Osteocyte (in vitro differentiated cells): ENCODE data around the gene SLC2A8. TPM values are rescaled to one million over a fixed set of nuclear protein-coding genes. Genes with fewer than 3 reads are reported as not detected.

ENCODE experiments used
- DNase-seq: peaks from one replicate; pipeline ENCODE4 v3.0.0; 2021; ENCODE audit warnings: mixed read lengths; ENCODE audit not compliant: unreplicated experiment; ENCODE audit errors: extremely low spot score
- H3K27ac Mint-ChIP-seq: one replicate; pipeline ENCODE4 v1.8.0; 2021; ENCODE audit warnings: mild to moderate bottlenecking, mixed read lengths; ENCODE audit not compliant: unreplicated experiment
- H3K27me3 Mint-ChIP-seq: one replicate; pipeline ENCODE4 v1.8.0; 2021; ENCODE audit warnings: mixed read lengths; ENCODE audit not compliant: unreplicated experiment
- H3K36me3 Mint-ChIP-seq: one replicate; pipeline ENCODE4 v1.8.0; 2021; ENCODE audit warnings: mixed read lengths; ENCODE audit not compliant: unreplicated experiment
- H3K4me1 Mint-ChIP-seq: one replicate; pipeline ENCODE4 v1.8.0; 2021; ENCODE audit warnings: mixed read lengths; ENCODE audit not compliant: unreplicated experiment
- H3K4me3 Mint-ChIP-seq: one replicate; pipeline ENCODE4 v1.8.0; 2021; ENCODE audit warnings: mild to moderate bottlenecking, moderate library complexity, mixed read lengths; ENCODE audit not compliant: unreplicated experiment
- H3K9me3 Mint-ChIP-seq: one replicate; pipeline ENCODE4 v1.8.0; 2021; ENCODE audit warnings: mixed read lengths; ENCODE audit not compliant: unreplicated experiment
- total RNA-seq: library from RNA; stranded (reverse); gene quantifications from 2 replicates; pipeline ENCODE4 v1.2.1, GENCODE V29; 2021
- TF ChIP-seq, protein P1 (sequence below): fragments of 200-600 bp; sonication (generic); IDR thresholded peaks from 2 replicates; pipeline ENCODE4 v1.5.0; 2021; ENCODE audit warnings: antibody characterized with exemption, mild to moderate bottlenecking, moderate library complexity

Gene SLC2A8
- total RNA-seq, 1 donor from 2014 or later, result 18.2 TPM

DNA sequence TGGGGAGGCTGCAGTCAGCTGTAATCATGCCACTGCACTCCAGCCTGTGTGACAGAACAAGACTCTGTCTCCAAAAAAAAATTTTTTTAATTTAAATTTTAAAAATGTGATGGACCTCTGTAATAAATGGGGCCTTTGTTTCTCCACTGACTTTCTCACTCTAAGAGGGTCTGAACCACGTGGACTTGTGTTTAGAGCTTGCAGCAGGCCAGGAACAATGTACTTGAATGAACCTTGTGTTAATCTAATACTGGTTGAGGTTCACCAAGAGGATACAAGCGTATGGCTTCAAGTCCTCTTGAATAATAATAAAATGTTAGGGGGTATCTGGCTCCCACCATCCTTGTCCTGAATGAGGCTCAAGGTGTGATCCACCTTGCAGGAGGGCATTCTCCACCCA lies 14.4 kb upstream of the SLC2A8 start:
- peaks cover 9% of the 10 kb centered on the region for H3K27me3 Mint-ChIP-seq
- no peak overlapping the region for H3K4me3 Mint-ChIP-seq
- no peak for DNase-seq
- H3K27ac Mint-ChIP-seq, result no peak overlapping the region
- TF ChIP-seq, protein P1, sequence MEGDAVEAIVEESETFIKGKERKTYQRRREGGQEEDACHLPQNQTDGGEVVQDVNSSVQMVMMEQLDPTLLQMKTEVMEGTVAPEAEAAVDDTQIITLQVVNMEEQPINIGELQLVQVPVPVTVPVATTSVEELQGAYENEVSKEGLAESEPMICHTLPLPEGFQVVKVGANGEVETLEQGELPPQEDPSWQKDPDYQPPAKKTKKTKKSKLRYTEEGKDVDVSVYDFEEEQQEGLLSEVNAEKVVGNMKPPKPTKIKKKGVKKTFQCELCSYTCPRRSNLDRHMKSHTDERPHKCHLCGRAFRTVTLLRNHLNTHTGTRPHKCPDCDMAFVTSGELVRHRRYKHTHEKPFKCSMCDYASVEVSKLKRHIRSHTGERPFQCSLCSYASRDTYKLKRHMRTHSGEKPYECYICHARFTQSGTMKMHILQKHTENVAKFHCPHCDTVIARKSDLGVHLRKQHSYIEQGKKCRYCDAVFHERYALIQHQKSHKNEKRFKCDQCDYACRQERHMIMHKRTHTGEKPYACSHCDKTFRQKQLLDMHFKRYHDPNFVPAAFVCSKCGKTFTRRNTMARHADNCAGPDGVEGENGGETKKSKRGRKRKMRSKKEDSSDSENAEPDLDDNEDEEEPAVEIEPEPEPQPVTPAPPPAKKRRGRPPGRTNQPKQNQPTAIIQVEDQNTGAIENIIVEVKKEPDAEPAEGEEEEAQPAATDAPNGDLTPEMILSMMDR, result no peak
- no peaks in the 10 kb centered on the region for H3K4me1 Mint-ChIP-seq
- H3K36me3 Mint-ChIP-seq, result peaks cover 3% of the 10 kb centered on the region
- peaks cover 4% of the 10 kb centered on the region for H3K9me3 Mint-ChIP-seq

DNA sequence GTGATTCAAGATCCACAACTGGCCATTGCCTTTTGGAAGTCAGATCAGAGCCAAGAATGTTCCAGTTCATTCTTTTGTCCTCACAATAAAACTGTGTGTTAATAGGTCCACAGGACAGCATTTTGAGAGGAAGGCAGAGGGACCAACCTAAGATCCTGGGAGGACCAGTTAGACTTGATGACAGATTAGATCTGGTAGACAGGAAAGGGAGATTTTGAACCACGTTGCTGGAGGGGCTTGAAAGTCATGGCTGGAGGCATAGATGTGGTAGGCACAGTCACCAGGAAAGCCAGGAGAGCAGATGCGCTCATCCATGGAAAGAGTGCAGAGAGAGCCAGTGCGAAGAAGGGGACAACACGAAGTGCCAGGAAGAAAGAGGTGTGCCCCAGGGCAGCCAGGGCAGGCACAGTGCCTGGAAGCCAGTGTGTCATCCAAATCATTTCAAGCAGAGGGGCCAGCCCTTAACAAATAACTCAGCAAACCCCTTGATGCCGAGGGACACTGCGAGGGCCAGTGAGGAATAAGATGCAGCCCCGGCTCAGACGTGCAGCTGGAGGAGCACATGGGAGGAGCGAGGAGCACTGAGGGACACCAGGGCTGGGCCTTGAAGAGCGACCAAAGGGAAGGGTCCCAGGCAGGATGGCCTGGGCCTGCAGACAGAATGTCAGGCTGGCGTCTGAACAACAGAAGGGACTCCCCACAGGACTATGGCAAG lies 12.8 kb upstream of the SLC2A8 start:
- peaks cover 4% of the 10 kb centered on the region for H3K9me3 Mint-ChIP-seq
- H3K27me3 Mint-ChIP-seq, result peaks cover 9% of the 10 kb centered on the region
- TF ChIP-seq, protein P1, result no peak
- H3K4me1 Mint-ChIP-seq, result peaks cover 15% of the 10 kb centered on the region
- H3K27ac Mint-ChIP-seq, result no peak overlapping the region
- no peak overlapping the region for H3K4me3 Mint-ChIP-seq
- H3K36me3 Mint-ChIP-seq, result peaks cover 3% of the 10 kb centered on the region
- no peak for DNase-seq

GRCh38 chr9:127384901-127385300 lies 12.1 kb upstream of the SLC2A8 start:
- peaks cover 15% of the 10 kb centered on the region for H3K4me1 Mint-ChIP-seq
- H3K27ac Mint-ChIP-seq, result no peak overlapping the region
- H3K4me3 Mint-ChIP-seq, result no peak overlapping the region
- no peak for DNase-seq
- TF ChIP-seq, protein P1, result no peak
- H3K9me3 Mint-ChIP-seq, result no peaks in the 10 kb centered on the region
- H3K36me3 Mint-ChIP-seq, result no peaks in the 10 kb centered on the region
- peaks cover 9% of the 10 kb centered on the region for H3K27me3 Mint-ChIP-seq

DNA sequence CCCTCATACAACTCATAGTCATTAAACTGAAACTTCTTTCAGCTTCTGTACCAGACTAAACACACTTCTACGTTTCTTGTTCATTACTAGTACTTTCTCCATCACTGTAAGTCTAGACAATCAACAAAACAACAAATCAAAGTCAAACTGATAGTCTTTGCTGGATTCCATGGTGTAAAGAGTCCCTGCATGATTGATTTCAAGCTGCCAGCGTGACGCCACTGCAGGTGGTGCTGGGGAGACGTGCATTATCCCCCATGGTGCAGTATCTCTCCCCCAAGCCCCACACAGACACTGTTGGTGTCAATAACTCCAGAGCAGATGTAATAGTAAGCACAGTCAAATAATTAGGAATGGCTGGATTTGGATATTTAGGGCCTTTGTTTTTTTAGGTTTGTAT lies 10.7 kb upstream of the SLC2A8 start:
- peaks cover 9% of the 10 kb centered on the region for H3K27me3 Mint-ChIP-seq
- no peak overlapping the region for H3K27ac Mint-ChIP-seq
- H3K4me1 Mint-ChIP-seq, result peaks cover 15% of the 10 kb centered on the region
- TF ChIP-seq, protein P1, result no peak
- no peaks in the 10 kb centered on the region for H3K36me3 Mint-ChIP-seq
- no peaks in the 10 kb centered on the region for H3K9me3 Mint-ChIP-seq
- no peak overlapping the region for H3K4me3 Mint-ChIP-seq
- no peak for DNase-seq

GRCh38 chr9:127386981-127387380 lies 10.0 kb upstream of the SLC2A8 start:
- H3K36me3 Mint-ChIP-seq, result no peaks in the 10 kb centered on the region
- H3K4me1 Mint-ChIP-seq, result peaks cover 15% of the 10 kb centered on the region
- H3K27ac Mint-ChIP-seq, result no peak overlapping the region
- TF ChIP-seq, protein P1, result no peak
- H3K4me3 Mint-ChIP-seq, result no peak overlapping the region
- no peak for DNase-seq
- peaks cover 7% of the 10 kb centered on the region for H3K27me3 Mint-ChIP-seq
- no peaks in the 10 kb centered on the region for H3K9me3 Mint-ChIP-seq
